GM19023 (cell line): ENCODE measurements around the gene DGCR2.
"Not testable (repeated sequence)": the region's sequence is repeated elsewhere in the genome, so short reads cannot be mapped to it uniquely, and the experiment has no call there.

Source experiments
- ATAC-seq: cut with Tn5 transposase; IDR thresholded peaks from one replicate; pipeline ENCODE4 v1.9.1; 2021; ENCODE audit warnings: mild to moderate bottlenecking, moderate library complexity; ENCODE audit not compliant: unreplicated experiment

The DGCR2 gene

GRCh38 chr22:18991821-18992442 is 130.3 kb downstream of the DGCR2 start:
- ATAC-seq = no peak

- no peak for ATAC-seq
Measured at GRCh38 chr22:18991138-18991432, 131.1 kb downstream of the DGCR2 start.

GRCh38 chr22:18990355-18991137 is 131.7 kb downstream of the DGCR2 start:
- no peak for ATAC-seq

- ATAC-seq = no peak
Measured at GRCh38 chr22:18988958-18989357, 133.3 kb downstream of the DGCR2 start.

- ATAC-seq = no peak
Measured at GRCh38 chr22:18987765-18988164, 134.4 kb downstream of the DGCR2 start.

GRCh38 chr22:18987114-18987513 is 135.1 kb downstream of the DGCR2 start:
- not testable (repeated sequence) for ATAC-seq
